ENCODE data around the gene IL17D.

The IL17D gene

DNA sequence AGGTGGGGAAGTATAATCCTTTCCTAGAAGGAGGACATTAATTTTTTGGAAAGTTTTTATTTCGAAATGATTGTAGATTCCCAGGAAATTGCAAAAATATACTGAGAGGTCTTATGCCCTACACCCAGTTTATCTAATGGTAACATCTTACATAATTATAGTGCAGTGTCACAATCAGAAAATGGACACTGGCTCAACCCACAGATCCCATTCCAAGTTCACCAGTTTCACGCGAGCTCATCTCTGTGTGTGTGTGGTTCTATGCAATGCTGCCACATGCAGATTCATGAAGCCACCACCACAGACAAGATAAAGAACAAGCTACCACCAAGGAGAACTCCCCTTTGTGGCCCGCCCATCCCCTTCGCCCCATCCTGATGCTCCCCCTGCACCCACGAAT lies 24.4 kb downstream of the IL17D start:
- Histone ChIP-seq H3F3A (ENCODE audit: insufficient read depth) (no peaks in the 10 kb centered on the region), H2AFZ (ENCODE audit: low read depth, low read length, severe bottlenecking) (no peak overlapping the region), H4K20me1 (ENCODE audit: low read depth, low read length) (no peaks in the 10 kb centered on the region), H3K9me3 (ENCODE audit: insufficient read depth, low read length) (no peaks in the 10 kb centered on the region), H3K9me2 (replicated peaks; ENCODE audit: insufficient read depth, low read length) (no peaks in the 10 kb centered on the region), H3K27ac (ENCODE audit: low read depth, low read length) (no peak overlapping the region), H3K4me3 (ENCODE audit: insufficient read depth, low read length, poor library complexity, severe bottlenecking) (no peak overlapping the region), H3K4me2 (ENCODE audit: low read depth, low read length, poor library complexity, severe bottlenecking) (no peak overlapping the region), H3K9ac (ENCODE audit: low read length) (no peak overlapping the region), H3K27me3 (ENCODE audit: low read length) (no peaks in the 10 kb centered on the region), H3K79me2 (ENCODE audit: insufficient read depth, low read length) (no peaks in the 10 kb centered on the region), H3K36me3 (ENCODE audit: low read length) (no peaks in the 10 kb centered on the region)
- TF ChIP-seq, protein P1, sequence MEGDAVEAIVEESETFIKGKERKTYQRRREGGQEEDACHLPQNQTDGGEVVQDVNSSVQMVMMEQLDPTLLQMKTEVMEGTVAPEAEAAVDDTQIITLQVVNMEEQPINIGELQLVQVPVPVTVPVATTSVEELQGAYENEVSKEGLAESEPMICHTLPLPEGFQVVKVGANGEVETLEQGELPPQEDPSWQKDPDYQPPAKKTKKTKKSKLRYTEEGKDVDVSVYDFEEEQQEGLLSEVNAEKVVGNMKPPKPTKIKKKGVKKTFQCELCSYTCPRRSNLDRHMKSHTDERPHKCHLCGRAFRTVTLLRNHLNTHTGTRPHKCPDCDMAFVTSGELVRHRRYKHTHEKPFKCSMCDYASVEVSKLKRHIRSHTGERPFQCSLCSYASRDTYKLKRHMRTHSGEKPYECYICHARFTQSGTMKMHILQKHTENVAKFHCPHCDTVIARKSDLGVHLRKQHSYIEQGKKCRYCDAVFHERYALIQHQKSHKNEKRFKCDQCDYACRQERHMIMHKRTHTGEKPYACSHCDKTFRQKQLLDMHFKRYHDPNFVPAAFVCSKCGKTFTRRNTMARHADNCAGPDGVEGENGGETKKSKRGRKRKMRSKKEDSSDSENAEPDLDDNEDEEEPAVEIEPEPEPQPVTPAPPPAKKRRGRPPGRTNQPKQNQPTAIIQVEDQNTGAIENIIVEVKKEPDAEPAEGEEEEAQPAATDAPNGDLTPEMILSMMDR (IDR thresholded peaks at IDR 0.05; ENCODE audit: insufficient read depth, low read length, poor library complexity, severe bottlenecking): no peak
- TF ChIP-seq EZH2phosphoT487 (conservative IDR thresholded peaks at IDR 0.05; ENCODE audit: low read length): no peak

DNA sequence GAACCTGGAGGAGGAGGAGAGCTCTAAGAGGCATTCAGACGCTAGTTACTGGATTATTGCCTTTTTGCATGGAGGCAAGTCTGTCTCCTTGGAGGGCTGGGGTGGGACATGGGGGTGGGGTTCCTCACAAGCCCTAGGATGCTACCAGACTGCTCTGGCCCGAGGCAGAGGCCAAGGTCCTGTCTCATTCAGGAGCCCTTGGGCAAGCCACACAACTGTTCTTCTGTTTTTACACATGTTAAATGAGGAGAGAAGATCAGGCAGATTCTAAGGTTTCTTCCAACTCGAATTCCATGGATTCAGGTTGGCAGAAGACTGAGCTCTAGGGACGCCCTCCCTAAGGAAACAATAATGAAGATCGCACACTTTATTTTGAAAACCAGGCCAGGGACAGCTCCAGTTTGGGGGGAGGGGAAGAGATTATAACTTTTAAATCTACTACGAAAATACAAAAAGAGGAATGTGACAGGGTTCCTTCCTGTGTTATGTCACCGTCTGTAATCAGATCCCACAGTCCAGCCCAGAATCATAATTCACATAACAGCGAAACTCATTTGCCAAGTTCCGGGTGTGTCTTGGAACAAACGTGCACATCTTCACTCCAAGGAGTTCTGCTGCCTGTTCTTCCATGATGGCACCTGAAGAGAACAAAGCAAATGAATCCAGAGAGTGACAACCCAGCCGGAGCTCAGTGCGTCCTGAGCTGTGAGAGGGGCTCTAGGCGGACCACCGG lies 25.2 kb downstream of the IL17D start:
- H3K79me2 ChIP-seq (ENCODE audit: insufficient read depth, low read length): no peaks in the 10 kb centered on the region
- H3K27me3 ChIP-seq (ENCODE audit: low read length): no peaks in the 10 kb centered on the region
- H3F3A ChIP-seq (ENCODE audit: insufficient read depth): no peaks in the 10 kb centered on the region
- no peaks in the 10 kb centered on the region for H4K20me1 ChIP-seq (ENCODE audit: low read depth, low read length)
- no peak overlapping the region for H3K4me2 ChIP-seq (ENCODE audit: low read depth, low read length, poor library complexity, severe bottlenecking)
- no peaks in the 10 kb centered on the region for H3K9me3 ChIP-seq (ENCODE audit: insufficient read depth, low read length)
- TF ChIP-seq EZH2phosphoT487 (conservative IDR thresholded peaks at IDR 0.05; ENCODE audit: low read length): no peak
- TF ChIP-seq, protein P1 (IDR thresholded peaks at IDR 0.05; ENCODE audit: insufficient read depth, low read length, poor library complexity, severe bottlenecking): no peak
- H3K36me3 ChIP-seq (ENCODE audit: low read length): no peaks in the 10 kb centered on the region
- no peak overlapping the region for H3K27ac ChIP-seq (ENCODE audit: low read depth, low read length)
- H2AFZ ChIP-seq (ENCODE audit: low read depth, low read length, severe bottlenecking): no peak overlapping the region
- no peak overlapping the region for H3K9ac ChIP-seq (ENCODE audit: low read length)
- no peak overlapping the region for H3K4me3 ChIP-seq (ENCODE audit: insufficient read depth, low read length, poor library complexity, severe bottlenecking)
- H3K9me2 ChIP-seq (replicated peaks; ENCODE audit: insufficient read depth, low read length): no peaks in the 10 kb centered on the region

DNA sequence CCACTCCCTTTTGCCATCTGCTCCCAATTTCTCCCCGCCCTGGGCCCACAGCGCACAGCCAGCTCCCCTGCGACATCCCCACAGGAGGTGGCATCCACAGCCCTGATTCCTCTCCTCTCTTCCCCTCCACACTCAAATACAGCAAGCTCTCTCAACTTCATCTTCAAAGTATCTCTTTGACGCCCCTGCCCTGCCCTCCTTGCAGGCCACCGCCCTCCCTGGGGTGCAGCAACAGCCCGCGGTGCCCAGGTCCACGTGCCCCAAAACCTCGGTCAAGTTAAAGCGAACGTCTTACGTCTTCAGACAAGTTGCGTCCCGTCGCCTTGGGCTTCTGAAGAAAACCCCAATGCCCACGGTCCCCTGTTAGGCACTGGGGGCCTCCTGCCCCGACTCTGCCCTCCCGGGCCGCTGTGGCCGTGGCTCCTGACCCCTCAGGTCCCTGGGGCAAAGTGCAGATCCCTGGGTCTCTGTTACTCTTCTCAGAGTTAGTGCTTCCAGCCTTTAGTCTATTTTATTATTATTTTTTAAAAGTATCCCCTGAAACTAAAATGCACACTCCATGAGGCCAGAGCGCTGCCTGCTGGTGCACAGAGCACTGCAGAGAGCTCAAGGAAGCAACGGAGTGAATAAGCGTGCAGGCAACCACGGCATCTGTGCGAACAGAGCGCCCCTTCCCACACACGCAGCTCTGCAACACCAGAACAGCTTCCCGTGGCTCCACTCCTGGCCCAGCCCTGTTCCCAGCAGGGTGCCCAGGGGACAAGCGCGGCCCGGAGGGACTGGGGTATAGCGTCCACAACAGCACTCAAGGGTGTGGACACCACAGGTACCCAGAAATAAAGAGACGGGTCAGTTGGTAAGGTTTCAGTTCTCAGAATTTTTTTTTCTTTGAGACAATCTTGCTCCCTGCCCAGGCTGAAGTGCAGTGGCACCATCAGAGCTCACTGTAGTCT lies 26.4 kb downstream of the IL17D start:
- Histone ChIP-seq H3F3A (ENCODE audit: insufficient read depth) (no peaks in the 10 kb centered on the region), H3K9me3 (ENCODE audit: insufficient read depth, low read length) (no peaks in the 10 kb centered on the region), H3K79me2 (ENCODE audit: insufficient read depth, low read length) (no peaks in the 10 kb centered on the region), H3K4me2 (ENCODE audit: low read depth, low read length, poor library complexity, severe bottlenecking) (no peak overlapping the region), H3K27me3 (ENCODE audit: low read length) (no peaks in the 10 kb centered on the region), H3K9ac (ENCODE audit: low read length) (no peak overlapping the region), H3K4me3 (ENCODE audit: insufficient read depth, low read length, poor library complexity, severe bottlenecking) (no peak overlapping the region), H3K9me2 (replicated peaks; ENCODE audit: insufficient read depth, low read length) (no peaks in the 10 kb centered on the region), H3K27ac (ENCODE audit: low read depth, low read length) (no peak overlapping the region), H3K36me3 (ENCODE audit: low read length) (no peaks in the 10 kb centered on the region), H4K20me1 (ENCODE audit: low read depth, low read length) (no peaks in the 10 kb centered on the region), H2AFZ (ENCODE audit: low read depth, low read length, severe bottlenecking) (no peak overlapping the region)
- TF ChIP-seq EZH2phosphoT487 (conservative IDR thresholded peaks at IDR 0.05; ENCODE audit: low read length): no peak
- TF ChIP-seq, protein P1 (IDR thresholded peaks at IDR 0.05; ENCODE audit: insufficient read depth, low read length, poor library complexity, severe bottlenecking): no peak

Data from SU-DHL-6 (cell line).